ENCODE data around the gene SYT7.

DNA sequence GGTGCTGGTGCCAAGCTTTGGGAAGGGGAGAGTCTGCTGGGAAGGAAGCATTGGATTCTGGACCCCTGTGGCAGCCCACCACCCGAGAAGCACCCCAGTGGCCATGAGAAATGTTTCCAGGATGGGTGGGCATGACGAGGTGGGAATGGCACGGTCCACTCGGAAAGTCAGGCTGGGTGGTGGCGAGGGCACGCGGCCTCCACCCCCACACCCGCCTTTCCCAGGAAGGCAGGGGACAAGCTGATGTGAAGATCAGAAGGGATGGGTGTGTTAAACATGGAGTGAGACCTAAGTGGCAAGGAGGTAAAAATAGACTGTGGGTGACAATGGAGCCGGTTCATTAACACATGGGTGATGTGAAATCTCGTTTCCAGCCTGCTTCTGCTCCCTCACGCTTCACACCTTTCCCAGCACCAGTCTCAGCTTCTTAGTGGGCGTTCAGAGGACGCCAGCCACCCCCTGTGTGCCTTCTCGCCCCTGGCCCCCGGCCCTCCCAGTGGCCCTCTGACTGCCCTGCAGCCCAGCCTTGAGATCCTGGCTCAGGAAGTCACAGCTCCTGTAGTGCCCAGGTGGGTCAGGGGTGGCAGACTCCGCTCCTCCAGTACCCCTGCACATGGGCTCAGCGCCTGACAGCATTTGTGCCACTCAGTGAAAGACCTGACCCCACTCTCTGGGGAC is 44.7 kb downstream of the SYT7 start:
- TF ChIP-seq YY1 (IDR thresholded peaks at IDR 0.05; ENCODE audit: insufficient read depth, insufficient read length), result no peak
- TF ChIP-seq ZNF274 (IDR thresholded peaks at IDR 0.05; ENCODE audit: low read depth, low read length), result no peak
